GM12878 (cell line): ENCODE results near the gene HHLA2. TPM values are rescaled to one million over a fixed set of nuclear protein-coding genes. Genes with fewer than 3 reads are reported as not detected.

Source experiments
- ATAC-seq: fragments of 200-7000 bp; cut with Tn5 transposase; 3 replicates; pipeline ENCODE4 v1.9.1; 2020; ENCODE audit warnings: mild to moderate bottlenecking, moderate library complexity
- BruUV-seq: library from RNA; stranded (reverse); fragments of 400-500 nt; replicated peaks from 2 replicates; lab custom pipeline; 2021; lab: Mats Ljungman, UMichigan
- CTCF ChIA-PET: fragments of 300-600 bp; sonication (Branson Sonifier 250); formaldehyde crosslinking; extraction: SDS; loops from one replicate; lab custom pipeline; 2021; ENCODE audit warnings: inconsistent platforms; lab: Yijun Ruan, JAX
- POLR2A ChIA-PET: fragments of 350-600 bp; formaldehyde crosslinking; extraction: SDS; loops from one replicate; lab custom pipeline; 2021; ENCODE audit warnings: inconsistent platforms; lab: Charles Lee
- RAD21 ChIA-PET: fragments of 300-600 bp; sonication (Branson Sonifier 250); formaldehyde crosslinking; loops from one replicate; lab custom pipeline; 2023; ENCODE audit warnings: antibody characterized with exemption; ENCODE audit not compliant: unreplicated experiment; lab: Charles Lee
- SMC1A ChIA-PET: fragments of 300-600 bp; sonication (Branson Sonifier 250); formaldehyde crosslinking; loops from one replicate; lab custom pipeline; 2023; ENCODE audit not compliant: unreplicated experiment, uncharacterized antibody; lab: Charles Lee
- DNase-seq: peaks from one replicate; pipeline ENCODE4 v3.0.0-alpha.2; 2011; ENCODE audit warnings: low read depth, low spot score
- FAIRE-seq: peaks from 3 replicates; lab custom pipeline; 2011; peaks lifted over from hg19 to GRCh38; lab: Jason Lieb, UNC
- H2AFZ ChIP-seq: 2 replicates; pipeline ENCODE4 v1.6.0; 2011; ENCODE audit warnings: low read depth, low read length, control low read depth; ENCODE audit not compliant: control insufficient read depth
- H3K27ac ChIP-seq: 2 replicates; pipeline ENCODE4 v1.5.1; 2011; ENCODE audit warnings: control low read depth; ENCODE audit not compliant: control insufficient read depth, insufficient read depth
- H3K27me3 ChIP-seq, 2 experiments: replicated peaks in 1 of 2; 2 replicates each; pipeline versions ENCODE4 v1.6.0 to v1.6.1; 2011; ENCODE audit warnings: low read length in 1 of 2; ENCODE audit not compliant: control insufficient read depth in 2 of 2, insufficient read depth in 2 of 2
- H3K36me3 ChIP-seq, 2 experiments: 2 replicates each; pipeline ENCODE4 v1.5.1; 2011; ENCODE audit warnings: low read length in 1 of 2; ENCODE audit not compliant: control insufficient read depth in 2 of 2, insufficient read depth in 2 of 2
- H3K4me1 ChIP-seq: 2 replicates; pipeline ENCODE4 v1.6.1; 2011; ENCODE audit warnings: mild to moderate bottlenecking, low read length, moderate library complexity, mixed read lengths; ENCODE audit not compliant: control insufficient read depth, insufficient read depth
- H3K4me2 ChIP-seq: 2 replicates; pipeline ENCODE4 v1.6.0; 2011; ENCODE audit warnings: control low read depth; ENCODE audit not compliant: control insufficient read depth, insufficient read depth
- H3K4me3 ChIP-seq: fragments of 200-600 bp; sonication (generic); 2 replicates; pipeline ENCODE4 v1.5.1; 2016
- H3K79me2 ChIP-seq: 2 replicates; pipeline ENCODE4 v1.6.0; 2011; ENCODE audit warnings: low read length; ENCODE audit not compliant: control insufficient read depth, insufficient read depth
- H3K9ac ChIP-seq: 2 replicates; pipeline ENCODE4 v1.8.0; 2011; ENCODE audit warnings: low read length, control low read depth, mixed read lengths; ENCODE audit not compliant: control insufficient read depth, insufficient read depth
- H3K9me3 ChIP-seq: replicated peaks from 3 replicates; pipeline ENCODE4 v1.5.1; 2011; ENCODE audit warnings: mild to moderate bottlenecking, low read length; ENCODE audit not compliant: control insufficient read depth, insufficient read depth
- H4K20me1 ChIP-seq: 2 replicates; pipeline ENCODE4 v1.6.0; 2011; ENCODE audit not compliant: control insufficient read depth, insufficient read depth
- ATF7 ChIP-seq: fragments of 450-650 bp; IDR thresholded peaks from 2 replicates; pipeline ENCODE4 v1.6.1; 2016; ENCODE audit warnings: low read depth, mild to moderate bottlenecking
- CEBPB ChIP-seq, 2 experiments: fragments of 150-350 bp in 1 of 2; IDR thresholded peaks; 2 replicates each; pipeline ENCODE4 v1.6.1; 2012 to 2014; ENCODE audit warnings: low read depth in 2 of 2, low read length in 2 of 2, borderline replicate concordance in 1 of 2, inconsistent platforms in 1 of 2
- CREM ChIP-seq: IDR thresholded peaks from 2 replicates; pipeline ENCODE4 v1.6.1; 2014; ENCODE audit warnings: antibody characterized with exemption, low read depth
- E2F4 ChIP-seq: IDR thresholded peaks from 2 replicates; pipeline ENCODE4 v1.6.1; 2012; ENCODE audit warnings: low read depth, low read length, improper control_type of control experiment
- HCFC1 ChIP-seq: fragments of 150-350 bp; IDR thresholded peaks from 2 replicates; pipeline ENCODE4 v1.6.1; 2014; ENCODE audit warnings: low read length
- IRF4 ChIP-seq: IDR thresholded peaks from 2 replicates; pipeline ENCODE4 v1.6.1; 2011; ENCODE audit warnings: low read depth, low read length
- MYB ChIP-seq: fragments of 150-350 bp; IDR thresholded peaks from 2 replicates; pipeline ENCODE4 v1.6.1; 2014; ENCODE audit warnings: mild to moderate bottlenecking, low read depth, low read length, borderline replicate concordance
- POU2F2 ChIP-seq: IDR thresholded peaks from 3 replicates; pipeline ENCODE4 v1.6.1; 2011; ENCODE audit warnings: low read depth, mild to moderate bottlenecking, low read length, borderline replicate concordance
- SKIL ChIP-seq: fragments of 450-650 bp; IDR thresholded peaks from 2 replicates; pipeline ENCODE4 v1.6.1; 2017; ENCODE audit warnings: mild to moderate bottlenecking, low read depth, inconsistent platforms; ENCODE audit not compliant: poor library complexity, severe bottlenecking
- SREBF2 ChIP-seq: IDR thresholded peaks from 2 replicates; pipeline ENCODE4 v1.6.1; 2012; ENCODE audit warnings: mild to moderate bottlenecking, low read length
- ZNF592 ChIP-seq: fragments of 450-650 bp; IDR thresholded peaks from 2 replicates; pipeline ENCODE4 v1.6.1; 2017; ENCODE audit warnings: mild to moderate bottlenecking, moderate library complexity
- ZNF687 ChIP-seq: fragments of 450-650 bp; IDR thresholded peaks from 2 replicates; pipeline ENCODE4 v1.6.1; 2017; ENCODE audit warnings: mild to moderate bottlenecking, moderate library complexity
- WGBS: methylation state at CpG from one replicate; pipeline ENCODE4 v1.1.6; 2016; ENCODE audit warnings: low lambda C conversion rate; ENCODE audit not compliant: insufficient replicate concordance, insufficient coverage; ENCODE audit errors: missing lambda C conversion rate; 5-methylcytosine and 5-hydroxymethylcytosine counted together
- in situ Hi-C: fragments of 300-500 bp; cut with MboI; formaldehyde crosslinking; loops from 9 replicates; pipeline ENCODE4 v1.14.3; 2018; ENCODE audit warnings: mixed read lengths
- intact Hi-C: fragments of 100-400 bp; cut with micrococcal nuclease; formaldehyde crosslinking; loops from one replicate; pipeline ENCODE4 v1.14.2; 2022; ENCODE audit not compliant: unreplicated experiment
- polyA plus RNA-seq, 11 experiments: library from polyadenylated mRNA; depleted of rRNA in 4 of 11; unstranded in 6 of 11; stranded (reverse) in 5 of 11; fragments of >200 nt; fragmentation: Nextera tagmentation in 4 of 11; fragmentation: Illumina TruSeq in 1 of 11; extraction: Ambion mirVana in 4 of 11; extraction: Trizol in 1 of 11; gene quantifications; 1 replicate in 1 of 11; 2 replicates in 10 of 11; pipeline versions ENCODE4 v1.2.1 to v1.2.3, GENCODE V29; 2011 to 2016; ENCODE audit warnings: inconsistent platforms in 2 of 11, missing spikeins in 2 of 11, low read depth in 1 of 11
- total RNA-seq, 4 experiments: library from RNA; depleted of rRNA in 3 of 4; stranded (reverse); fragments of >200 nt in 3 of 4; fragmentation: Illumina TruSeq in 1 of 4; extraction: Trizol in 1 of 4; gene quantifications; 2 replicates each; pipeline versions ENCODE4 v1.2.1 to v1.2.3, GENCODE V29; 2013 to 2021

The HHLA2 gene
- total and polyA plus RNA-seq, 10 of the 15 experiments (the other 5 are each of a cell fraction or from before 2014, with no cell fraction given): 0.11 to 1.3 (median 0.28) TPM; not detected in 1

- no TSS peak for BruUV-seq
- ATAC-seq (peak; percentile 31), FAIRE-seq (no peak), DNase-seq (no peak)
- WGBS: 44% methylated on average over 4 of the region's 5 CpGs
- no peaks in the 10 kb centered on the region for H3K36me3 ChIP-seq
- ChIA-PET SMC1A (interaction anchor here (0.9 to 1.5 kb wide), 3 partner anchors 8 to 18 kb away, joined by 3 read pairs; no protein-coding TSS in a partner anchor), CTCF (interaction anchor here (0.8 to 1.3 kb wide), 2 partner anchors 159 to 293 kb away, joined by 3 read pairs; no protein-coding TSS in a partner anchor), POLR2A (no interaction called here), RAD21 (interaction anchor here (1.4 kb wide), 1 partner anchor 18 kb away, joined by 3 read pairs; no protein-coding TSS in a partner anchor)
- H3K27me3 ChIP-seq: peaks cover 0 to 2% of the 10 kb centered on the region in 2 experiments; a peak in 1 of 4 replicates
- no peak overlapping the region for H3K27ac ChIP-seq
- no peaks in the 10 kb centered on the region for H4K20me1 ChIP-seq
- intact Hi-C loops (no loop called here), in situ Hi-C loops (no loop called here)
- no peaks in the 10 kb centered on the region for H3K4me1 ChIP-seq
- no peaks in the 10 kb centered on the region for H3K79me2 ChIP-seq
- H3K9ac ChIP-seq: no peak overlapping the region
- no peak overlapping the region; the same call in 1 of the 2 replicates for H2AFZ ChIP-seq
- no peak overlapping the region for H3K4me3 ChIP-seq
- H3K4me2 ChIP-seq: no peak overlapping the region
- H3K9me3 ChIP-seq: no peaks in the 10 kb centered on the region; the same call in 2 of the 3 replicates
- TF ChIP-seq CEBPB (IDR thresholded peaks at IDR 0.05; ENCODE audit: borderline replicate concordance in 1 of 2, low read depth in 2 of 2, low read length in 2 of 2): no peak
- TF ChIP-seq ATF7: no peak
- no peak for TF ChIP-seq ZNF592
- TF ChIP-seq IRF4: no peak
- TF ChIP-seq SKIL: no peak
- no peak for TF ChIP-seq ZNF687
- no peak for TF ChIP-seq SREBF2
- no peak for TF ChIP-seq POU2F2
- no peak for TF ChIP-seq E2F4
- no peak for TF ChIP-seq MYB
- TF ChIP-seq HCFC1: no peak
- TF ChIP-seq CREM: no peak
Measured at GRCh38 chr3:108311797-108312196, 15.4 kb downstream of the HHLA2 start.
